Measurements from ENCODE around the gene PLCG2. TPM values are rescaled to one million over a fixed set of nuclear protein-coding genes. Genes with fewer than 3 reads are reported as not detected.

PLCG2 gene
- polyA plus RNA-seq, 1 donor from 2014 or later = not detected

DNA sequence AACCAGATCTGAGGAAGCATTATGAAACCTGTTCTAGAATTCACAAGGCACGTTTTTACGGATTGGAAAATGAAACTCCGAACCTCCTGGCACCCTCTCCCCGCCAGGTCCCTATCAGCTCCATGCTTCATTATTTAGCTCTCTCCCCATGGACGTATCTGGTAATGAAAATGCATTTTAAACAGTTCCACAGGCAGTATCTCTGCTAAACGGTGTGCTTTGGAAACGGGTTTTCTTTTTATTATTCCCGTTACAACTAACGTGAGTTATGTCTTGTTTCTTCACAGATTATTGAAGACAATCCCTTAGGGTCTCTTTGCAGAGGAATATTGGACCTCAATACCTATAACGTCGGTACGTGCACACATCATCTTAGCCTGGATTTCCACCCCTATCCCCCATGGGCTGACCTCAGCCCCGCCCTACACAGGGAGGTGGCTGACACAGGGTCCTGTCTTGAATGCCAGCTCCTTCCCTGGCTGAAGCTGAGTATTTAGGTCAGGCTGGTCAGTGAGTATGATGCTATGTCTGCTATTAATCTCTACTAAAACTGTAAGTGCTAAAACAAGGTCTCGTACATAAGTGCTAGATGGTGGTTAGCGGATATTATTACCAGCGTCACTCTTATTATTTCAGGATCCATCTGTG lies 149.3 kb downstream of the PLCG2 start:
- no peaks in the 10 kb centered on the region for H3K9me2 ChIP-seq (ENCODE audit: insufficient read depth, low read length)
- no peaks in the 10 kb centered on the region for H4K20me1 ChIP-seq (ENCODE audit: insufficient read depth)
- H3K79me2 ChIP-seq (replicated peaks; ENCODE audit: insufficient read depth, low read length) = no peaks in the 10 kb centered on the region
- TF ChIP-seq MXI1 (conservative IDR thresholded peaks at IDR 0.05; ENCODE audit: poor library complexity, severe bottlenecking) (no peak), RAD21 (conservative IDR thresholded peaks at IDR 0.05) (no peak), EP300 (conservative IDR thresholded peaks at IDR 0.05; ENCODE audit: poor library complexity, severe bottlenecking) (no peak), POLR2AphosphoS5 (IDR thresholded peaks at IDR 0.05) (no peak), SMC3 (conservative IDR thresholded peaks at IDR 0.05; ENCODE audit: poor library complexity) (no peak), TAF1 (IDR thresholded peaks at IDR 0.05; ENCODE audit: low read depth) (no peak), EZH2 (IDR thresholded peaks at IDR 0.05; ENCODE audit: borderline replicate concordance, insufficient read depth, low read length, poor library complexity, severe bottlenecking) (no peak)
- TF ChIP-seq, protein P1, sequence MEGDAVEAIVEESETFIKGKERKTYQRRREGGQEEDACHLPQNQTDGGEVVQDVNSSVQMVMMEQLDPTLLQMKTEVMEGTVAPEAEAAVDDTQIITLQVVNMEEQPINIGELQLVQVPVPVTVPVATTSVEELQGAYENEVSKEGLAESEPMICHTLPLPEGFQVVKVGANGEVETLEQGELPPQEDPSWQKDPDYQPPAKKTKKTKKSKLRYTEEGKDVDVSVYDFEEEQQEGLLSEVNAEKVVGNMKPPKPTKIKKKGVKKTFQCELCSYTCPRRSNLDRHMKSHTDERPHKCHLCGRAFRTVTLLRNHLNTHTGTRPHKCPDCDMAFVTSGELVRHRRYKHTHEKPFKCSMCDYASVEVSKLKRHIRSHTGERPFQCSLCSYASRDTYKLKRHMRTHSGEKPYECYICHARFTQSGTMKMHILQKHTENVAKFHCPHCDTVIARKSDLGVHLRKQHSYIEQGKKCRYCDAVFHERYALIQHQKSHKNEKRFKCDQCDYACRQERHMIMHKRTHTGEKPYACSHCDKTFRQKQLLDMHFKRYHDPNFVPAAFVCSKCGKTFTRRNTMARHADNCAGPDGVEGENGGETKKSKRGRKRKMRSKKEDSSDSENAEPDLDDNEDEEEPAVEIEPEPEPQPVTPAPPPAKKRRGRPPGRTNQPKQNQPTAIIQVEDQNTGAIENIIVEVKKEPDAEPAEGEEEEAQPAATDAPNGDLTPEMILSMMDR (IDR thresholded peaks at IDR 0.05; ENCODE audit: poor library complexity, severe bottlenecking) = no peak
- TF ChIP-seq, protein P2, sequence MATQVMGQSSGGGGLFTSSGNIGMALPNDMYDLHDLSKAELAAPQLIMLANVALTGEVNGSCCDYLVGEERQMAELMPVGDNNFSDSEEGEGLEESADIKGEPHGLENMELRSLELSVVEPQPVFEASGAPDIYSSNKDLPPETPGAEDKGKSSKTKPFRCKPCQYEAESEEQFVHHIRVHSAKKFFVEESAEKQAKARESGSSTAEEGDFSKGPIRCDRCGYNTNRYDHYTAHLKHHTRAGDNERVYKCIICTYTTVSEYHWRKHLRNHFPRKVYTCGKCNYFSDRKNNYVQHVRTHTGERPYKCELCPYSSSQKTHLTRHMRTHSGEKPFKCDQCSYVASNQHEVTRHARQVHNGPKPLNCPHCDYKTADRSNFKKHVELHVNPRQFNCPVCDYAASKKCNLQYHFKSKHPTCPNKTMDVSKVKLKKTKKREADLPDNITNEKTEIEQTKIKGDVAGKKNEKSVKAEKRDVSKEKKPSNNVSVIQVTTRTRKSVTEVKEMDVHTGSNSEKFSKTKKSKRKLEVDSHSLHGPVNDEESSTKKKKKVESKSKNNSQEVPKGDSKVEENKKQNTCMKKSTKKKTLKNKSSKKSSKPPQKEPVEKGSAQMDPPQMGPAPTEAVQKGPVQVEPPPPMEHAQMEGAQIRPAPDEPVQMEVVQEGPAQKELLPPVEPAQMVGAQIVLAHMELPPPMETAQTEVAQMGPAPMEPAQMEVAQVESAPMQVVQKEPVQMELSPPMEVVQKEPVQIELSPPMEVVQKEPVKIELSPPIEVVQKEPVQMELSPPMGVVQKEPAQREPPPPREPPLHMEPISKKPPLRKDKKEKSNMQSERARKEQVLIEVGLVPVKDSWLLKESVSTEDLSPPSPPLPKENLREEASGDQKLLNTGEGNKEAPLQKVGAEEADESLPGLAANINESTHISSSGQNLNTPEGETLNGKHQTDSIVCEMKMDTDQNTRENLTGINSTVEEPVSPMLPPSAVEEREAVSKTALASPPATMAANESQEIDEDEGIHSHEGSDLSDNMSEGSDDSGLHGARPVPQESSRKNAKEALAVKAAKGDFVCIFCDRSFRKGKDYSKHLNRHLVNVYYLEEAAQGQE (IDR thresholded peaks at IDR 0.05; ENCODE audit: borderline replicate concordance) = no peak
- no peak overlapping the region for H3K27ac ChIP-seq (ENCODE audit: low read length)
- no peak overlapping the region for H2AFZ ChIP-seq (ENCODE audit: low read depth, low read length)
- no peaks in the 10 kb centered on the region for H3K36me3 ChIP-seq (ENCODE audit: insufficient read depth, low read length)
- H3K4me3 ChIP-seq (ENCODE audit: low read length) = no peak overlapping the region
- no peak overlapping the region for H3K9ac ChIP-seq (ENCODE audit: low read length)
- no peaks in the 10 kb centered on the region for H3F3A ChIP-seq (ENCODE audit: insufficient read depth, low read length, poor library complexity, severe bottlenecking)
- no peaks in the 10 kb centered on the region for H3K27me3 ChIP-seq (ENCODE audit: insufficient read depth, low read depth, low read length)
- H3K9me3 ChIP-seq (ENCODE audit: low read length) = no peaks in the 10 kb centered on the region
- no peak overlapping the region for H3K4me2 ChIP-seq (ENCODE audit: low read length)

DNA sequence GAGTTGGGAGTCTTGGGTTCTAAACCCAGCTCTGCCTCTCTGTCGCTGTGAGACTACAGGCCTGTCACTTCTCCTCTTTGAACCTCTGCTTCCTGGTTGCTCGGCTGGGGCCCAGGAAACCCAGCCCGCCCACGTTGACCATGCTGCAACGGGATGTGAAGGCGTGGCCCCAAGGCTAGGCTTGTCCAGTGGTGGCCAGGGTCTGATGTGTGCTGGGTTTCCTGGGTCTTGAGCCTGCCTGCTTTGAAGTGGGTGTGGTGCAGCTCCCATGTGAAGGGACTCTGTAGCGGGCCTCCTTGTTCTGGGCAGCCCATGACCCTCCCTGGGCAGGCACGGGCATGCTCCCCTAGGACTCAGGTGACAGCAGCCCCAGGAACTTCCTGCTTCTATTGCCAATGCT lies 149.9 kb downstream of the PLCG2 start:
- Histone ChIP-seq H3K79me2 (replicated peaks; ENCODE audit: insufficient read depth, low read length) (no peaks in the 10 kb centered on the region), H3K9ac (ENCODE audit: low read length) (no peak overlapping the region), H3F3A (ENCODE audit: insufficient read depth, low read length, poor library complexity, severe bottlenecking) (no peaks in the 10 kb centered on the region), H4K20me1 (ENCODE audit: insufficient read depth) (no peaks in the 10 kb centered on the region), H3K9me3 (ENCODE audit: low read length) (no peaks in the 10 kb centered on the region), H3K9me2 (ENCODE audit: insufficient read depth, low read length) (no peaks in the 10 kb centered on the region), H2AFZ (ENCODE audit: low read depth, low read length) (no peak overlapping the region), H3K27me3 (ENCODE audit: insufficient read depth, low read depth, low read length) (no peaks in the 10 kb centered on the region), H3K27ac (ENCODE audit: low read length) (no peak overlapping the region), H3K36me3 (ENCODE audit: insufficient read depth, low read length) (no peaks in the 10 kb centered on the region), H3K4me3 (ENCODE audit: low read length) (no peak overlapping the region), H3K4me2 (ENCODE audit: low read length) (no peak overlapping the region)
- no peak for TF ChIP-seq RAD21 (conservative IDR thresholded peaks at IDR 0.05)
- TF ChIP-seq POLR2AphosphoS5 (IDR thresholded peaks at IDR 0.05) = no peak
- TF ChIP-seq, protein P1 (IDR thresholded peaks at IDR 0.05; ENCODE audit: poor library complexity, severe bottlenecking) = no peak
- no peak for TF ChIP-seq TAF1 (IDR thresholded peaks at IDR 0.05; ENCODE audit: low read depth)
- no peak for TF ChIP-seq MXI1 (conservative IDR thresholded peaks at IDR 0.05; ENCODE audit: poor library complexity, severe bottlenecking)
- TF ChIP-seq EZH2 (IDR thresholded peaks at IDR 0.05; ENCODE audit: borderline replicate concordance, insufficient read depth, low read length, poor library complexity, severe bottlenecking) = no peak
- TF ChIP-seq EP300 (conservative IDR thresholded peaks at IDR 0.05; ENCODE audit: poor library complexity, severe bottlenecking) = no peak
- TF ChIP-seq SMC3 (conservative IDR thresholded peaks at IDR 0.05; ENCODE audit: poor library complexity) = no peak
